M059J (cell line): Measurements from ENCODE around the gene SIPA1L3. TPM values are rescaled to one million over a fixed set of nuclear protein-coding genes. Genes with fewer than 3 reads are reported as not detected.
"Not testable (repeated sequence)": the region's sequence is repeated elsewhere in the genome, so short reads cannot be mapped to it uniquely, and the experiment has no call there.

Experiments used
- DNase-seq: peaks from one replicate; pipeline ENCODE4 v3.0.0-alpha.2; 2012; ENCODE audit warnings: low read depth
- total RNA-seq: library from RNA; depleted of rRNA; stranded (reverse); fragments of >200 nt; shearing (Covaris generic); gene quantifications from 2 replicates; pipeline ENCODE4 v1.2.3, GENCODE V29; 2014

The SIPA1L3 gene
- total RNA-seq, 1 experiment from 2014 or later: 22.7 TPM

- not testable (repeated sequence) for DNase-seq
Measured at GRCh38 chr19:38065775-38066174, 158.8 kb downstream of the SIPA1L3 start.

DNA sequence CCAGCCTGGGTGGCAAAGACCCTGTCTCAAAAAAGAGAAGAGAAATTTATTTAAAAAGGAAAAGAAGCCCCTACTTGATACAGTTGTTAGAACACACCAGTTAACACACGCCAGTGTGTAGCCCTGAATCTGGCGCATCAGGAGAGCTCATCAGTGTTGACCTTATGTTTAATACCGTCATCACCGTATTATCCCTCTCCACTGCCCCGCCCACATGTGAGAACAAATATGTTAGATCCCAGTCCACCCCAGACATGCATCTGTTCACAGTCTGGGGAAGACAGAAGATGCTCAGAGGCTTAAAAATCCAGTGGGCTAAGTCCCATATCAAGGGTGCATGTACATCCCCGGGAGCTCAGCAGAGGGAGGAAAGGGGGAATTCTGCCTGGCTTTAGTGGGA, 161.8 kb downstream of the SIPA1L3 start:
- no peak for DNase-seq

DNA sequence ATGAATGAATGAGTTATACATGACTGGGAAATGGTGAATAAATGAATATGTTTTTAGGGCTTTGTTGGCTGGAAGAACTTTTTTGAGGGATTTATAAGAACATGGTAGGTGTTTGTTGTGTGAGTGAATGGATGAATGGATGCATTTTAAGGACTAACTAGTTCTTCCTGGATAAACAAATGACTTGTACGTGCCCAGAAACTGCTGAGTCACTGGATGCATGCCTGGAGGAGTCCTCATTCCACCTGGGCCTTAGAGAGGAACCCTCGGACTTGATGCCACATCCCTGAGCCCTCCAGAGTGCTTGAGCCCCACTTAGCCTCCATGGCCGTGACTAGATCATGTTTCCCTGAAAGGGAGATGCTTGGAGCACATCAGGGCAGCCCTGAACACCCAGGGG, 163.6 kb downstream of the SIPA1L3 start:
- DNase-seq: peak; percentile 81

DNA sequence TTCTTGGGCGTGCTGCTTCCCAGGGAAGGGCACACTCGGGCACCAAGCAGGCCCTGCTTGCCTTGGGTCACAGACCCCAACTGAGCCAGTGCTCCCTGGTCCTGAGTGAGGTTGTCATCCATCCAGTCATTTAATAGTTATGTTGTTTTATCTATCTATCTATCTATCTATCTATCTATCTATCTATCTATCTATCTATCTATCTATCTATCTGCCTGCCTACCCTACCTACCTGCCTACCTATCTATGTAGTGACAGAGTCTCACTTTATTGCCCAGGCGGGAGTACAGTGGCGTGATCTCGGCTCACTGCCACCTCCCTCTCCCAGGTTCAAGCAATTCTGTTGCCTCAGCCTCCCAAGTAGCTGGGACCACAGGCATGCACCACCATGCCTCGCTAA, 164.0 kb downstream of the SIPA1L3 start:
- DNase-seq: not testable (repeated sequence)

- no peak for DNase-seq
Measured at GRCh38 chr19:38071647-38072046, 164.6 kb downstream of the SIPA1L3 start.

- no peak for DNase-seq
Measured at GRCh38 chr19:38072776-38073750, 166.1 kb downstream of the SIPA1L3 start.

DNA sequence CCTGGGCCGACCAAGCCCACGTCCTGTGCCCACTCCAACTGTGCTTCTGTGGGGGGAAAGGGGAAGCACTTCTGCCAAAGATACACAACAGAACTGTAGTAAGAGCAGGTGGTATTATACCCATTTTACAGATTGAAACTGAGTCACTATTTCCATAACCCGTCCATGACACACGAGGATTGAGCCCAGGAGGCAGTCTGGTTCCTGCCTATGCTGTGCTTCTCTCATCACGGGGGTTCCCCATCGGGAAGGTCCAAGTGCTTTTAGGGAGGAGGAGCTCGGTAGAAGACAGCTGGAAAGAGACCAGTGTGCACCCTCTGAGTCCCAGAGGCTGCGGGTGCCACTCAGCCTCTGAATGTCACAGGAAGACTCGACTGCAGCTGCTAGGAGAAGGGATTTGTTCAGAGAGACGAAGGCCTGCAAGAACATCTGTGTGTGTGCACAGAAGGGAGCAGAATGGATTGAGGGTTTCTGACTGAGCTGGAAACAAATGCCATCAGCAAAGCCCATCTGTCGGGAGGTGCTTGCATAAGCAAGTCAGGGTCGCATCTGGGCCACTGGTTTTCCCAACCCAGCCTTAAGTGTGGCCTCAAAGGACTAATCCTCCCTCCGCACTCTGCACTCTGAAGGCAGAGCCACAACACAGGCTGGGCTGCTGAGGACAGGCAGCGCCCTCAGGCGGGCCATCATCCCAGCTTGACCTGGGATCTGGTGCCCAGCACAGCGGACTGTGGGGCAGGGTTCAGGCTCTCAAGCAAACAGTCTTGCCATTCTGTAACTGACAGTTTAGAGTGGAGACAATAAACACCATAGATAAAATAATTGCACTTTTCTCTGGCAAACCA, 167.1 kb downstream of the SIPA1L3 start:
- no peak for DNase-seq

DNA sequence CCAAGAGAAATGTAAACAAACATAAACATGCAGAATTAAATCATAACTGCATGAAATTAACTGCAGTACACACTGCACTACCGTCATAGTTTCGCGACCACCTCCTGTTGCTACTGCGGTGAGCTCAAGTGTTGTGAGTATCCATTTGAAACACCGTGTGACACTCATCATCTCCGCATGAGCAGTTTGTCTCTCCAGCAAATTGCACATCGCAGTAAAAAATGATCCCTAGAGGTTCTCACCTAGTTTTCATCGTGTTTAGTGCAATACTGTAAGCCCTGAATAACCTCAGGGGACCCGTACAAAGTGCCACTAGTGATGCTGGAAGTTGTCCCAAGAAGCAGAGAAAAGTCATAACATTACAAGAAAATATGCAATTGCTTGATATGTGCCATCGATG, 169.3 kb downstream of the SIPA1L3 start:
- DNase-seq: no peak

DNA sequence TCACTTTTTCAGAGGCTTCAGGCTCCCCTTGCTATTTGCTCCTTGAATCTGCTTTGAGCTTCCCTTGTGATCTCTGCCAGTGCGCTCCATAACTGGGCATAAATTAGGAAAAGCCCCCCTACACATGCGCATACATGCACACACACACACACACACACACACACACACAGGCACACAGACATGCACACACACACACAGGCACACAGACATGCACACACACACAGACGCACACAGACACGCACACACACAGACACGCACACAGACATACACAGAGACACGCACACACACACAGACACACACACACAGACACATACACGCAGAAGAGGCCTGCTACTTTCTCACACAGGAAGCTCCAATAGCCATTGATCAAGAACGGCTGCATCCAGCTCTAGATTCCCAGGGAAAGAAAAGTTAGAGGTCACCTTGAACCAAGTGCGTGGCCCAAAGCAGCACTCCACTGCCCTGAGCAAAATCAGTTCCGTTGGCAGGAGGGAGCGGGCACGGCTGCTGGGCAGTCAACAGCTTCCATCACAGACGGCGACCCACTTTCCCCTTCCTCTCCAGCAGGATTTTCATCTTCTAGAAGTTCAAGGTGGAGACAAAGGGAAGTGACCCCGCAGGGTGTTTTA, 171.4 kb downstream of the SIPA1L3 start:
- no peak for DNase-seq

GRCh38 chr19:38079926-38080380, 172.9 kb downstream of the SIPA1L3 start:
- DNase-seq: peak; percentile 90

GRCh38 chr19:38081547-38082255, 174.7 kb downstream of the SIPA1L3 start:
- DNase-seq: no peak

DNA sequence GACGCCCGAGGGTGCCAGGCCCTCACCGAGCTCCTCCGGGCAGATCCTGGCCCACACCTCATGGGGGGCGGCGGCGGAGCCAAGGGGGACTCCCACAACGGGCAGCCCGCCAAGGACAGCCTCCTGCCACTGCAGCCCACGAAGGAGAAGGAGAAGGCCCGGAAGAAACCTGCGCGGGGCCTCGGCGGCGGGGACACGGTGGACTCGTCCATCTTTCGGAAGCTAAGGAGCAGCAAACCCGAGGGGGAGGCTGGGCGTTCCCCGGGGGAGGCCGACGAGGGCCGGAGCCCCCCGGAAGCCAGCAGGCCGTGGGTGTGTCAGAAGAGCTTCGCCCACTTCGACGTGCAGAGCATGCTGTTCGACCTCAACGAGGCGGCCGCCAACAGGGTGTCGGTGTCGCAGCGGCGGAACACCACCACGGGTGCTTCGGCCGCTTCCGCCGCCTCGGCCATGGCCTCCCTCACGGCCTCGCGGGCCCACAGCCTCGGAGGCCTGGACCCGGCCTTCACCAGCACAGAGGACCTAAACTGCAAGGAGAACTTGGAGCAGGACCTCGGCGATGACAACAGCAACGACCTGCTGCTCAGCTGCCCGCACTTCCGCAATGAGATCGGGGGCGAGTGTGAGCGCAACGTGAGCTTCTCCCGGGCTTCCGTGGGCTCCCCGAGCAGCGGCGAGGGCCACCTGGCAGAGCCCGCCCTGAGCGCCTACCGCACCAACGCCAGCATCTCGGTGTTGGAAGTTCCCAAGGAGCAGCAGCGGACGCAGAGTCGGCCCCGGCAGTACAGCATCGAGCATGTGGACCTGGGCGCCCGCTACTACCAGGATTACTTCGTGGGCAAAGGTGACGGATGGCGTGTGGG, 175.5 kb downstream of the SIPA1L3 start:
- no peak for DNase-seq

GRCh38 chr19:38084196-38084595, 177.2 kb downstream of the SIPA1L3 start:
- DNase-seq: no peak

DNA sequence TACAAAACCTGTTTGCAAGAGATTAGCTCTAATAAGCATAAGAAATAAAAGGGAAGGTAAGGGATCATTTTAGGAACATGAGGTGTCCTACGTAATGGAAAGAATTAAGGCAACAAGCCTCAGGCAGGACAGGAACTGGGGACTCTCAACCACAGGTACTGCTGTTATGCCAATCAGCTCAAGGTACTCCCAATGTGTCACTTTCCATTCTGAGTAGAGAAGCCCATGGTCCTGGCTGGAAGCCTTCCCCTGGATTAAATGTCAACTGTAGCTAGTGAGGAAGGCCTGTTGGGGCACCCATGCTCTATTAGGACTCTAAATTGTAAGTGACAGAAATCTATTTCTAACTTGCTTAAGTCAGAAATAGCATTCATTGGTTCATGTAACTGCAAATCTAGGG, 182.4 kb downstream of the SIPA1L3 start:
- DNase-seq: no peak

GRCh38 chr19:38093154-38093553, 186.1 kb downstream of the SIPA1L3 start:
- DNase-seq: no peak

GRCh38 chr19:38093587-38093986, 186.6 kb downstream of the SIPA1L3 start:
- no peak for DNase-seq

GRCh38 chr19:38095411-38096308, 188.7 kb downstream of the SIPA1L3 start:
- DNase-seq: peak; percentile 61

GRCh38 chr19:38099966-38100365, 193.0 kb downstream of the SIPA1L3 start:
- DNase-seq: no peak

GRCh38 chr19:38100589-38100988, 193.6 kb downstream of the SIPA1L3 start:
- no peak for DNase-seq
